Urinary bladder (tissue), 4 donors: ENCODE measurements around the gene DCAKD. TPM values are rescaled to one million over a fixed set of nuclear protein-coding genes. Genes with fewer than 3 reads are reported as not detected.

Source experiments
- DNase-seq: peaks from one replicate; pipeline ENCODE4 v3.0.0-alpha.2; 2015; ENCODE audit errors: extremely low spot score
- H3K27ac ChIP-seq: one replicate; pipeline ENCODE4 v1.5.1; 2013; ENCODE audit warnings: low read depth, mild to moderate bottlenecking, moderate library complexity
- H3K36me3 ChIP-seq: one replicate; pipeline ENCODE4 v1.6.1; 2013; ENCODE audit warnings: mild to moderate bottlenecking, moderate library complexity; ENCODE audit not compliant: insufficient read depth
- H3K4me1 ChIP-seq: one replicate; pipeline ENCODE4 v1.6.1; 2013; ENCODE audit warnings: mild to moderate bottlenecking, moderate library complexity; ENCODE audit not compliant: insufficient read depth
- H3K4me3 ChIP-seq: one replicate; pipeline ENCODE4 v1.5.1; 2013; ENCODE audit warnings: low read depth, low read length
- WGBS: extraction: QIAGEN DNeasy Blood & Tissue Kit; methylation state at CpG from one replicate; pipeline ENCODE4 v1.1.7; 2013; 5-methylcytosine and 5-hydroxymethylcytosine counted together
- polyA plus RNA-seq: library from polyadenylated mRNA; stranded (reverse); fragments of 200-250 nt; gene quantifications from one replicate; pipeline ENCODE4 v1.2.3, GENCODE V29; 2013
- total RNA-seq: library from RNA; depleted of rRNA; stranded (reverse); fragments of >200 nt; gene quantifications from one replicate; pipeline ENCODE4 v1.2.3, GENCODE V29; 2014
- donor health status: healthy with polysubstance abuse.
- donor health status: healthy.

Gene DCAKD
- total and polyA plus RNA-seq, 2 donors, result 26.5 to 39.4 TPM

GRCh38 chr17:45016237-45016636, 35.2 kb downstream of the DCAKD start:
- no peaks in the 10 kb centered on the region for H3K36me3 ChIP-seq
- no peaks in the 10 kb centered on the region for H3K4me1 ChIP-seq
- WGBS, result 71% methylated on average over 7 of the region's 7 CpGs
- DNase-seq, result no peak
- H3K4me3 ChIP-seq, result no peak overlapping the region
- H3K27ac ChIP-seq, result no peak overlapping the region

DNA sequence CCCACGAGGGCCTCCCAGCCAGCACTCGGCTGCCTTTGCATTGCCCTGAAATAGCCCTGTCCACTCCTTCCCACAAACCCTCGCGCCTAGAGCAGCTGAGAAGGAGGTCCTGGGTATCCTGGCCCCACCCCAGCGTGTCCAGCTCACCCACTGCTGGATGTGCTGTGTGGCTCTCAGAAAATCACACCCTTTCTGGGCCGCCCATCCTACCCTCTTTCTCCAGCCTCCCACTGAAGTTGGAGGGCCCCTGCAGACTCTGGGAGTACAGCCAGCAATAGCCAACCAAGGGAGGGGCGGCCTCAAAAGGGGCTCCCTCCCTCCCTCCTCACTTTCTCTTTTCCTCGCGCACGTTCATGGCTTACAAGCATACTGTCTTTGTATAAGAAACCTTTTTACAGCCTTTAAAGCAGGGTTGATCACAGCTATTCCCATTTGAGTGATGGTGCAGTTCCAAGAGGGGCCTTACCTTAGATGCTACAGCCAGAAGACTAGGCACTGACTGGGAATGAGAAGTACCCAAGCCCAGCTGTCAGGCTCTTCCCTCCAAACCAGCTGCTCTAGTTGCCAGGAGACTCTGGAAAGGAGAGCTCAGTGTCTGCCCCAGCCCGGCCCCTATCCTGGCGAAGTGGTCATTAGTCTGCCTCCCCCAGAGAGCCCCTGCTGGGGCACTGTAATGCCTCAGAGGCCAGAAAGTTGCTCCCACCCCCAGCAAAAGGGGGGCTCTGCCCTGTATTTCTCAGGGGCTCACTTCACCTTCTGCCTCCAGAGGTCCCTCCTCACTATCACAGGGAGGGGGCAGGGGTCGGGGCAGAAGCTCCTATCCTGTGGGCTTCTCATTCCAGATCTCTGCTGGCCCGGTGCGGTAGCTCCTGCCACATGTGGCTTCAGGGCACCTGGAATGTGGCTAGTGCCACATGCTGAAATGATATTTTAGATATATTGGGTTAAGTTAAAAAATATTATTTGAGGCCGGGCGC, 38.1 kb downstream of the DCAKD start:
- Histone ChIP-seq H3K27ac (no peak overlapping the region), H3K4me1 (no peaks in the 10 kb centered on the region), H3K4me3 (no peak overlapping the region), H3K36me3 (no peaks in the 10 kb centered on the region)
- no peak for DNase-seq
- WGBS, result 45% methylated on average over 17 of the region's 17 CpGs

DNA sequence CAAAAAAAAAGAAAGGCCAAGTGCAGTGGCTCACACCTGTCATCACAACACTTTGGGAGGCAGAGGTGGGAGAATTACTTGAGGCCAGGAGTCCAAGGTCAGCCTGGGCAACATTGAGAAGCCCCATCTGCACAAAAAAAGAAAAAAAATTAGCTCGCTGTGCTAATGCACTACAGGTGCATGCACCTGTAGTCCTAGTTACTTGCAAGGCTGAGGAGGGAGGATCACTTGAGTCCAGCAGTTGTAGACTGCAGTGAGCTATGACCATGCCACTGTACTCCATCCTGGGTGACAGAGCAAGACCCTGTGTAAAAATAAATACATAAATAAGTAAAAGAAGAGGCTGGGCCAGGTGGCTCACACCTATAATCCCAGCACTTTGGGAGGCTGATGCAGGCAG, 39.7 kb downstream of the DCAKD start:
- 94% methylated on average over 1 of the region's 1 CpG for WGBS
- Histone ChIP-seq H3K4me1 (no peaks in the 10 kb centered on the region), H3K27ac (no peak overlapping the region), H3K36me3 (no peaks in the 10 kb centered on the region), H3K4me3 (no peak overlapping the region)
- DNase-seq, result no peak

GRCh38 chr17:45009676-45010467, 41.6 kb downstream of the DCAKD start:
- WGBS, result 79% methylated on average over 13 of the region's 13 CpGs
- no peak for DNase-seq
- H3K27ac ChIP-seq, result no peak overlapping the region
- no peak overlapping the region for H3K4me3 ChIP-seq
- H3K36me3 ChIP-seq, result no peaks in the 10 kb centered on the region
- no peaks in the 10 kb centered on the region for H3K4me1 ChIP-seq

- Histone ChIP-seq H3K36me3 (no peaks in the 10 kb centered on the region), H3K4me1 (no peaks in the 10 kb centered on the region), H3K27ac (no peak overlapping the region), H3K4me3 (no peak overlapping the region)
- DNase-seq, result no peak
- WGBS, result 80% methylated on average over 10 of the region's 10 CpGs
Measured at GRCh38 chr17:45008216-45008615, 43.2 kb downstream of the DCAKD start.

GRCh38 chr17:45006927-45007461, 44.4 kb downstream of the DCAKD start:
- no peak overlapping the region for H3K4me3 ChIP-seq
- no peak overlapping the region for H3K27ac ChIP-seq
- H3K4me1 ChIP-seq, result no peaks in the 10 kb centered on the region
- no peaks in the 10 kb centered on the region for H3K36me3 ChIP-seq
- no peak for DNase-seq
- 29% methylated on average over 10 of the region's 10 CpGs for WGBS

GRCh38 chr17:45005700-45006099, 45.7 kb downstream of the DCAKD start:
- Histone ChIP-seq H3K4me1 (no peaks in the 10 kb centered on the region), H3K36me3 (no peaks in the 10 kb centered on the region), H3K27ac (no peak overlapping the region), H3K4me3 (no peak overlapping the region)
- no peak for DNase-seq
- 81% methylated on average over 2 of the region's 2 CpGs for WGBS

- H3K4me3 ChIP-seq, result no peak overlapping the region
- no peak overlapping the region for H3K27ac ChIP-seq
- H3K36me3 ChIP-seq, result no peaks in the 10 kb centered on the region
- no peak for DNase-seq
- 96% methylated on average over 3 of the region's 3 CpGs for WGBS
- no peaks in the 10 kb centered on the region for H3K4me1 ChIP-seq
Measured at GRCh38 chr17:45004388-45004787, 47.0 kb downstream of the DCAKD start.

- H3K4me3 ChIP-seq, result no peak overlapping the region
- no peak overlapping the region for H3K27ac ChIP-seq
- 62% methylated on average over 8 of the region's 8 CpGs for WGBS
- H3K4me1 ChIP-seq, result no peaks in the 10 kb centered on the region
- no peak for DNase-seq
- no peaks in the 10 kb centered on the region for H3K36me3 ChIP-seq
Measured at GRCh38 chr17:45003877-45004276, 47.6 kb downstream of the DCAKD start.

- no peak overlapping the region for H3K4me3 ChIP-seq
- H3K27ac ChIP-seq, result no peak overlapping the region
- H3K36me3 ChIP-seq, result no peaks in the 10 kb centered on the region
- no peak for DNase-seq
- WGBS, result 77% methylated on average over 3 of the region's 3 CpGs
- no peaks in the 10 kb centered on the region for H3K4me1 ChIP-seq
Measured at GRCh38 chr17:45001310-45001709, 50.1 kb downstream of the DCAKD start.

DNA sequence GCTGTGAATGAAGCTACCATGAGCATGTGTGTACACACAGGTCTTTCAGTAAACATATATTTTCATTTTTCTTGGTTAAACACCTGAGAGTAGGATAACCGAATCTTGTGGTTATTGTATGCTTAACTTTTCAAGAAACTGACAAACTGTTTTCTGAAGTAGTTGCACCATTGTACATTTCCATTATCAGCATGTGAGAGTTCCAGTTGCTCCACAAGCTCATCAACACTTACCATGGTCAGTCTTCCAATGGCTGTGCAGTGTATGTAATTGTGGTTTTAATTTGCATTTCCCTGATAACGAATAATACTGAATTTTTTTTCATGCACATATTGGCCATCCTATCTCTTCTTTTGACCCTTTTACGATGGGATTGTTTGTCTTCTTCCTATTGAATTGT, 52.0 kb downstream of the DCAKD start:
- DNase-seq, result no peak
- no peaks in the 10 kb centered on the region for H3K4me1 ChIP-seq
- no peak overlapping the region for H3K4me3 ChIP-seq
- no peak overlapping the region for H3K27ac ChIP-seq
- H3K36me3 ChIP-seq, result no peaks in the 10 kb centered on the region
- 93% methylated on average over 3 of the region's 3 CpGs for WGBS

- Histone ChIP-seq H3K4me3 (no peak overlapping the region), H3K27ac (no peak overlapping the region), H3K4me1 (no peaks in the 10 kb centered on the region), H3K36me3 (no peaks in the 10 kb centered on the region)
- no peak for DNase-seq
Measured at GRCh38 chr17:44998646-44999045, 52.8 kb downstream of the DCAKD start.

GRCh38 chr17:44997733-44998520, 53.5 kb downstream of the DCAKD start:
- DNase-seq, result no peak
- no peak overlapping the region for H3K27ac ChIP-seq
- no peak overlapping the region for H3K4me3 ChIP-seq
- WGBS, result 51% methylated on average over 7 of the region's 7 CpGs
- no peaks in the 10 kb centered on the region for H3K4me1 ChIP-seq
- no peaks in the 10 kb centered on the region for H3K36me3 ChIP-seq
